H1 (cell line): ENCODE results near the gene BNC2. TPM values are rescaled to one million over a fixed set of nuclear protein-coding genes. Genes with fewer than 3 reads are reported as not detected.

Source experiments
- CTCF ChIA-PET: fragments of 300-600 bp; sonication (Branson Sonifier 250); formaldehyde crosslinking; loops from one replicate; lab custom pipeline; 2021; ENCODE audit not compliant: partially characterized antibody; lab: Charles Lee
- POLR2A ChIA-PET: fragments of 300-600 bp; sonication (Branson Sonifier 250); formaldehyde crosslinking; loops from one replicate; lab custom pipeline; 2021; ENCODE audit warnings: inconsistent platforms; ENCODE audit not compliant: partially characterized antibody; lab: Charles Lee
- DNase-seq, 2 experiments: peaks; one replicate each; pipeline versions ENCODE4 v3.0.0 to v3.0.0-alpha.2; 2010 to 2022; ENCODE audit warnings: low spot score in 2 of 2, low read depth in 1 of 2, mixed read lengths in 1 of 2
- FAIRE-seq: peaks from 2 replicates; lab custom pipeline; 2011; peaks lifted over from hg19 to GRCh38; lab: Jason Lieb, UNC
- H2AFZ ChIP-seq: 2 replicates; pipeline ENCODE4 v1.8.1; 2012; ENCODE audit warnings: low read length, inconsistent platforms
- H2AK5ac ChIP-seq: 2 replicates; pipeline ENCODE4 v1.6.1; 2013; ENCODE audit warnings: low read depth, low read length
- H2BK120ac ChIP-seq: replicated peaks from 2 replicates; pipeline ENCODE3; 2013; ENCODE audit warnings: low read depth, low read length, inconsistent platforms
- H2BK12ac ChIP-seq: 2 replicates; pipeline ENCODE4 v1.6.1; 2013; ENCODE audit warnings: low read depth, low read length
- H2BK15ac ChIP-seq: 2 replicates; pipeline ENCODE4 v1.6.1; 2013; ENCODE audit warnings: low read length
- H2BK20ac ChIP-seq: 2 replicates; pipeline ENCODE4 v1.6.1; 2013; ENCODE audit warnings: low read length
- H2BK5ac ChIP-seq: 2 replicates; pipeline ENCODE4 v1.6.1; 2013; ENCODE audit warnings: low read depth, low read length
- H3K14ac ChIP-seq: 2 replicates; pipeline ENCODE4 v1.6.1; 2013; ENCODE audit warnings: inconsistent platforms; ENCODE audit not compliant: insufficient read length
- H3K18ac ChIP-seq: 2 replicates; pipeline ENCODE4 v1.6.1; 2013; ENCODE audit warnings: low read length; ENCODE audit errors: extremely low read depth
- H3K23ac ChIP-seq: 2 replicates; pipeline ENCODE4 v1.6.1; 2013; ENCODE audit warnings: inconsistent platforms; ENCODE audit not compliant: insufficient read length
- H3K23me2 ChIP-seq: 2 replicates; pipeline ENCODE4 v1.6.1; 2013; ENCODE audit warnings: low read depth, low read length
- H3K27ac ChIP-seq: 2 replicates; pipeline ENCODE4 v1.6.1; 2011; ENCODE audit warnings: low read depth, low read length, inconsistent platforms
- H3K27me3 ChIP-seq, 4 experiments: replicated peaks in 1 of 4; 1 replicate in 1 of 4; 2 replicates in 3 of 4; pipeline versions ENCODE4 v1.6.1 to v1.8.1; 2011 to 2013; ENCODE audit warnings: low read length in 3 of 4, mild to moderate bottlenecking in 3 of 4, inconsistent platforms in 2 of 4, mixed read lengths in 2 of 4, moderate library complexity in 1 of 4; ENCODE audit not compliant: control insufficient read depth in 3 of 4, insufficient read depth in 3 of 4; ENCODE audit errors: extremely low read depth in 1 of 4
- H3K36me3 ChIP-seq, 4 experiments: 2 replicates each; pipeline versions ENCODE4 v1.6.1 to v1.8.1; 2011 to 2013; ENCODE audit warnings: mild to moderate bottlenecking in 4 of 4, low read length in 3 of 4, moderate library complexity in 2 of 4, control low read depth in 1 of 4, inconsistent platforms in 1 of 4; ENCODE audit not compliant: insufficient read depth in 4 of 4, control insufficient read depth in 2 of 4
- H3K4ac ChIP-seq: replicated peaks from 2 replicates; pipeline ENCODE3; 2013; ENCODE audit warnings: low read length, low read depth, mixed read lengths, inconsistent platforms; ENCODE audit not compliant: insufficient read length
- H3K4me1 ChIP-seq, 4 experiments: replicated peaks in 1 of 4; 1 replicate in 1 of 4; 2 replicates in 3 of 4; pipeline versions ENCODE4 v1.6.1 to v1.8.1; 2011 to 2013; ENCODE audit warnings: low read length in 3 of 4, inconsistent platforms in 2 of 4, mixed read lengths in 1 of 4; ENCODE audit not compliant: insufficient read depth in 4 of 4, control insufficient read depth in 3 of 4
- H3K4me2 ChIP-seq, 2 experiments: 2 replicates each; pipeline versions ENCODE4 v1.6.1 to v1.8.1; 2011 to 2013; ENCODE audit warnings: low read depth in 2 of 2, low read length in 2 of 2, control low read depth in 1 of 2, inconsistent platforms in 1 of 2, mild to moderate bottlenecking in 1 of 2; ENCODE audit not compliant: insufficient read depth in 1 of 2
- H3K4me3 ChIP-seq, 4 experiments: fragments of 200-600, 300-600 bp in 1 of 4; sonication (generic), shearing (Covaris generic), sonication (Bioruptor Twin) in 1 of 4; 2 replicates each; pipeline versions ENCODE4 v1.5.1 to v1.8.1; 2011 to 2016; ENCODE audit warnings: low read length in 4 of 4, low read depth in 3 of 4, control low read depth in 2 of 4, inconsistent platforms in 2 of 4, mild to moderate bottlenecking in 2 of 4, mixed read lengths in 1 of 4, moderate library complexity in 1 of 4; ENCODE audit not compliant: insufficient read depth in 2 of 4; ENCODE audit errors: extremely low read depth in 1 of 4
- H3K56ac ChIP-seq: replicated peaks from 2 replicates; pipeline ENCODE3; 2013; ENCODE audit warnings: low read depth, mild to moderate bottlenecking, mixed read lengths, low read length, inconsistent platforms; ENCODE audit not compliant: insufficient read length
- H3K79me1 ChIP-seq: 2 replicates; pipeline ENCODE4 v1.6.1; 2013; ENCODE audit warnings: low read depth, low read length, control low read depth
- H3K79me2 ChIP-seq, 2 experiments: 2 replicates each; pipeline versions ENCODE4 v1.6.1 to v1.8.1; 2012 to 2013; ENCODE audit warnings: low read length in 2 of 2, mild to moderate bottlenecking in 2 of 2, inconsistent platforms in 1 of 2; ENCODE audit not compliant: insufficient read depth in 2 of 2, control insufficient read depth in 1 of 2
- H3K9ac ChIP-seq, 4 experiments: replicated peaks in 1 of 4; 1 replicate in 1 of 4; 2 replicates in 3 of 4; pipeline versions ENCODE4 v1.6.1 to v1.8.1; 2011 to 2013; ENCODE audit warnings: low read depth in 3 of 4, low read length in 3 of 4, control low read depth in 2 of 4, mild to moderate bottlenecking in 2 of 4, moderate library complexity in 2 of 4, inconsistent platforms in 1 of 4; ENCODE audit errors: extremely low read depth in 1 of 4
- H3K9me3 ChIP-seq, 2 experiments: 2 replicates each; pipeline versions ENCODE4 v1.6.1 to v1.8.1; 2012 to 2013; ENCODE audit warnings: mild to moderate bottlenecking in 2 of 2, moderate library complexity in 2 of 2, control low read depth in 1 of 2, inconsistent platforms in 1 of 2, low read depth in 1 of 2, low read length in 1 of 2, mixed read lengths in 1 of 2; ENCODE audit not compliant: insufficient read depth in 2 of 2
- H4K20me1 ChIP-seq, 2 experiments: replicated peaks in 1 of 2; 2 replicates each; pipeline versions ENCODE3 to v1.8.1; 2011 to 2013; ENCODE audit warnings: inconsistent platforms in 2 of 2, low read length in 2 of 2, mild to moderate bottlenecking in 1 of 2; ENCODE audit not compliant: insufficient read depth in 2 of 2, control insufficient read depth in 1 of 2
- H4K5ac ChIP-seq: 2 replicates; pipeline ENCODE4 v1.6.1; 2013; ENCODE audit warnings: low read length, low read depth, mixed read lengths, inconsistent platforms; ENCODE audit not compliant: insufficient read length
- H4K8ac ChIP-seq: 2 replicates; pipeline ENCODE4 v1.8.0; 2013; ENCODE audit warnings: mild to moderate bottlenecking, moderate library complexity, low read length, inconsistent platforms; ENCODE audit not compliant: insufficient read depth; ENCODE audit errors: extremely low read depth
- H4K91ac ChIP-seq: replicated peaks from 2 replicates; pipeline ENCODE3; 2013; ENCODE audit warnings: low read length, mixed read lengths, inconsistent platforms; ENCODE audit not compliant: insufficient read length
- E2F6 ChIP-seq: IDR thresholded peaks from 2 replicates; pipeline ENCODE4 v1.6.1; 2012; ENCODE audit warnings: inconsistent platforms
- WGBS, 2 experiments: shearing (Covaris generic) in 1 of 2; methylation state at CpG; one replicate each; pipeline versions ENCODE4 v1.1.6 to v1.1.7; 2013 to 2015; ENCODE audit warnings: low lambda C conversion rate in 2 of 2, mixed read lengths in 2 of 2, inconsistent platforms in 1 of 2, low coverage in 1 of 2, missing lambda C conversion rate in 1 of 2; ENCODE audit not compliant: insufficient replicate concordance in 2 of 2, insufficient coverage in 1 of 2, insufficient read length in 1 of 2; ENCODE audit errors: extremely low coverage in 1 of 2, missing lambda C conversion rate in 1 of 2; 5-methylcytosine and 5-hydroxymethylcytosine counted together
- polyA plus RNA-seq, 7 experiments: library from polyadenylated mRNA; depleted of rRNA in 3 of 7; stranded (reverse) in 5 of 7; unstranded in 2 of 7; fragments of >200 nt in 5 of 7; fragments of 200-250 nt in 2 of 7; gene quantifications; 1 replicate in 5 of 7; 2 replicates in 1 of 7; 4 replicates in 1 of 7; pipeline versions ENCODE4 v1.2.1 to v1.2.3, GENCODE V29; 2011 to 2013; ENCODE audit warnings: missing spikeins in 2 of 7, mixed read lengths in 2 of 7
- total RNA-seq: library from RNA; stranded (reverse); fragmentation: NEBNext Ultra II Directional; extraction: Animal tissue kit (Norgen Biotek cat#: 25700); gene quantifications from 2 replicates; pipeline ENCODE4 v1.2.1, GENCODE V29; 2021

Gene BNC2
- total and polyA plus RNA-seq, 2 of the 8 experiments (the other 6 are each of a cell fraction or from before 2014, with no cell fraction given) = 16.0 to 26.8 TPM

DNA sequence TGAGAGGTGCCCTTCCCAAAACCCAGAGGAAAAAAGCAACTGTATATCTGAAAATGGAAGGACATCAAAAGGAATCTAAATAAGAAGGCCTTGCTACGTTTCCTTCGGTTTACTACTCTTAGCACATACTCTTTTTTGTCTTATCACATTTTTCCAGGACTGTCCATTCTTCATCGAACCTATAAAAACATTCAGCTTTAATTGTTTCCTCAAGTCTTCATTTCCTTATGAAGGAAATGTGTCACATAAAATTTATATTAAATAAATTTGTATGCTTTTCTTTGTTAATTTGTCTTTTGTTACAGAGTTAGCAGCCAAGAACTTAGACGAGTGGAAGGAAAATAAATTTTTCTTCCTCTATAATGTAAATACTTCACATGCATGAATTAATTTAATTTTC is 255.0 kb downstream of the BNC2 start:
- H4K20me1 ChIP-seq = no peaks in the 10 kb centered on the region
- H3K56ac ChIP-seq = no peak overlapping the region
- H3K36me3 ChIP-seq = no peaks in the 10 kb centered on the region
- H4K91ac ChIP-seq = no peak overlapping the region
- H3K4ac ChIP-seq = no peak overlapping the region
- no peak overlapping the region for H4K5ac ChIP-seq
- no peak overlapping the region for H3K23ac ChIP-seq
- H3K23me2 ChIP-seq = no peaks in the 10 kb centered on the region; the same call in 1 of the 2 replicates
- H2BK20ac ChIP-seq = no peak overlapping the region
- no peak overlapping the region for H2BK15ac ChIP-seq
- H3K4me2 ChIP-seq = no peak overlapping the region
- H3K27me3 ChIP-seq = no peaks in the 10 kb centered on the region
- peaks cover 3 to 13% of the 10 kb centered on the region in 2 experiments; a peak in 2 of 4 replicates for H3K79me2 ChIP-seq
- POLR2A ChIA-PET = no interaction called here
- H3K9ac ChIP-seq = no peak overlapping the region
- no peak overlapping the region for H2BK120ac ChIP-seq
- DNase-seq (no peak), FAIRE-seq (no peak)
- H4K8ac ChIP-seq = no peak overlapping the region
- WGBS, 2 experiments = 93% methylated on average over 4 of the region's 4 CpGs; no CpG with 5 or more reads in 1 of the 2 experiments
- H2AFZ ChIP-seq = no peak overlapping the region
- peaks cover 0 to 10% (median 7%) of the 10 kb centered on the region in 4 experiments; a peak in 4 of 7 replicates for H3K4me1 ChIP-seq
- no peak for TF ChIP-seq E2F6
- TF ChIP-seq, all 59 proteins: peak for 0
- no peak overlapping the region for H2BK5ac ChIP-seq
- no peak overlapping the region for H2AK5ac ChIP-seq
- H2BK12ac ChIP-seq = no peak overlapping the region
- H3K18ac ChIP-seq = no peak overlapping the region
- CTCF ChIA-PET = interaction anchor here (0.7 kb wide), 1 partner anchor 9 kb away, joined by 3 read pairs; no protein-coding TSS in a partner anchor
- H3K27ac ChIP-seq = no peak overlapping the region
- no peak overlapping the region for H3K4me3 ChIP-seq
- H3K9me3 ChIP-seq = no peaks in the 10 kb centered on the region
- H3K79me1 ChIP-seq = no peaks in the 10 kb centered on the region; the same call in 1 of the 2 replicates
- no peak overlapping the region for H3K14ac ChIP-seq
